ENCODE measurements around the gene CRYBG2.

GRCh38 chr1:26389604-26390247, 35.8 kb upstream of the CRYBG2 start:
- no peak for TF ChIP-seq POLR2A (IDR thresholded peaks at IDR 0.05)
- no peak for TF ChIP-seq POLR2AphosphoS5 (IDR thresholded peaks at IDR 0.05)
